ENCODE measurements around the gene E2F4. TPM values are rescaled to one million over a fixed set of nuclear protein-coding genes. Genes with fewer than 3 reads are reported as not detected.
A peak's percentile ranks its signal among the peaks of the same experiment; 100 is the strongest.

The E2F4 gene
- total and polyA plus RNA-seq, 2 of the 8 experiments (the other 6 are each of a cell fraction or from before 2014, with no cell fraction given): 79.9 to 157 TPM

GRCh38 chr16:67155295-67156142 is 36.4 kb upstream of the E2F4 start (continued):
- TF ChIP-seq CHD7 (IDR thresholded peaks at IDR 0.05; ENCODE audit: insufficient replicate concordance, low read length) (no peak), JUND (IDR thresholded peaks at IDR 0.05; ENCODE audit: low read length) (no peak), TBP (IDR thresholded peaks at IDR 0.05; ENCODE audit: low read depth, low read length) (peak; percentile 39; the same call in 1 of the 2 replicates), TAF1 (IDR thresholded peaks at IDR 0.05; ENCODE audit: low read depth, low read length) (no peak), HDAC2 (IDR thresholded peaks at IDR 0.05; ENCODE audit: borderline replicate concordance in 1 of 2, low read depth in 2 of 2, low read length in 2 of 2) (no peak), EZH2 (IDR thresholded peaks at IDR 0.05; ENCODE audit: low read depth, low read length, severe bottlenecking) (peak; percentile 70)
- TF ChIP-seq, protein P1, sequence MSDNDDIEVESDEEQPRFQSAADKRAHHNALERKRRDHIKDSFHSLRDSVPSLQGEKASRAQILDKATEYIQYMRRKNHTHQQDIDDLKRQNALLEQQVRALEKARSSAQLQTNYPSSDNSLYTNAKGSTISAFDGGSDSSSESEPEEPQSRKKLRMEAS (IDR thresholded peaks at IDR 0.05): peak; percentile 49
